ENCODE results near the gene DGKI. TPM values are rescaled to one million over a fixed set of nuclear protein-coding genes. Genes with fewer than 3 reads are reported as not detected.
A peak's percentile ranks its signal among the peaks of the same experiment; 100 is the strongest.

DGKI gene
- total and polyA plus RNA-seq, 2 experiments from 2014 or later: 0.16 to 1.0 TPM

- no peak for TF ChIP-seq CTCF (conservative IDR thresholded peaks at IDR 0.05; ENCODE audit: low read depth in 2 of 2)
Observed at GRCh38 chr7:137404660-137405317, 442.0 kb downstream of the DGKI start (continued).

GRCh38 chr7:137403353-137403695 is 443.4 kb downstream of the DGKI start:
- ATAC-seq (peak; percentile 65), DNase-seq (ENCODE audit: low spot score) (peak; percentile 30)
- Histone ChIP-seq H3K9me2 (ENCODE audit: insufficient read depth) (no peaks in the 10 kb centered on the region), H3K27me3 (ENCODE audit: insufficient read depth) (no peaks in the 10 kb centered on the region), H3F3A (replicated peaks; ENCODE audit: low read depth) (no peaks in the 10 kb centered on the region), H4K20me1 (replicated peaks; ENCODE audit: insufficient read depth) (no peaks in the 10 kb centered on the region), H3K4me1 (ENCODE audit: insufficient read depth) (peaks cover 32% of the 10 kb centered on the region), H3K4me3 (peak overlapping the region; percentile 51), H2AFZ (peak overlapping the region; percentile 94), H3K27ac (ENCODE audit: low read depth) (peak overlapping the region; percentile 29; the same call in 1 of the 2 replicates), H3K79me2 (replicated peaks; ENCODE audit: insufficient read depth) (no peaks in the 10 kb centered on the region), H3K4me2 (peak overlapping the region; percentile 77), H3K36me3 (ENCODE audit: insufficient read depth) (no peaks in the 10 kb centered on the region)
- Mint-ChIP-seq H3K27ac (no peak overlapping the region), H3K9me3 (no peaks in the 10 kb centered on the region), H3K36me3 (ENCODE audit: low read depth) (no peaks in the 10 kb centered on the region), H3K4me3 (no peak overlapping the region), H3K4me1 (peaks cover 9% of the 10 kb centered on the region), H3K27me3 (ENCODE audit: insufficient read depth, low read depth, poor library complexity) (no peaks in the 10 kb centered on the region)
- no peak for TF ChIP-seq ZNF114 (CRISPR knock-in tag; IDR thresholded peaks at IDR 0.05)
- TF ChIP-seq JUNB (IDR thresholded peaks at IDR 0.05; ENCODE audit: unreplicated experiment): no peak
- no peak for TF ChIP-seq EZH2 (IDR thresholded peaks at IDR 0.05; ENCODE audit: low read depth, unreplicated experiment)
- TF ChIP-seq ETS1 (IDR thresholded peaks at IDR 0.05): no peak
- no peak for TF ChIP-seq POLR2AphosphoS5 (IDR thresholded peaks at IDR 0.05; ENCODE audit: low read depth)
- no peak for TF ChIP-seq EZH2phosphoT487 (IDR thresholded peaks at IDR 0.05; ENCODE audit: unreplicated experiment)
- no peak for TF ChIP-seq CREB1 (CRISPR knock-in tag; IDR thresholded peaks at IDR 0.05; ENCODE audit: low read depth)
- TF ChIP-seq CTCF (conservative IDR thresholded peaks at IDR 0.05; ENCODE audit: low read depth in 2 of 2): no peak
- no peak for TF ChIP-seq STAT1 (IDR thresholded peaks at IDR 0.05; ENCODE audit: unreplicated experiment)
- no peak for TF ChIP-seq ZNF462 (CRISPR knock-in tag; IDR thresholded peaks at IDR 0.05)
- no peak for TF ChIP-seq NANOG (IDR thresholded peaks at IDR 0.05; ENCODE audit: borderline replicate concordance)
- TF ChIP-seq ZNF331 (CRISPR knock-in tag; IDR thresholded peaks at IDR 0.05; ENCODE audit: low read depth): no peak

All from GM23338 (cell line).